HG03469 (cell line): ENCODE results near the gene PRR15L.
A peak's percentile ranks its signal among the peaks of the same experiment; 100 is the strongest.

Experiments used
- ATAC-seq: cut with Tn5 transposase; IDR thresholded peaks from one replicate; pipeline ENCODE4 v1.9.1; 2021; ENCODE audit warnings: mild to moderate bottlenecking, moderate library complexity, moderate number of reproducible peaks; ENCODE audit not compliant: unreplicated experiment

PRR15L gene

GRCh38 chr17:47962901-47963300 lies 5.2 kb upstream of the PRR15L start:
- no peak for ATAC-seq

GRCh38 chr17:47961406-47961805 lies 3.7 kb upstream of the PRR15L start:
- no peak for ATAC-seq

GRCh38 chr17:47959825-47960655 lies 2.4 kb upstream of the PRR15L start:
- no peak for ATAC-seq

- ATAC-seq: no peak
Measured at GRCh38 chr17:47956791-47957590, 692 bp downstream of the PRR15L start.

GRCh38 chr17:47955497-47956461 lies 1.9 kb downstream of the PRR15L start:
- ATAC-seq: no peak

- no peak for ATAC-seq
Measured at GRCh38 chr17:47953909-47954308, 3.8 kb downstream of the PRR15L start.

- ATAC-seq: no peak
Measured at GRCh38 chr17:47952171-47953021, 5.3 kb downstream of the PRR15L start.

- ATAC-seq: no peak
Measured at GRCh38 chr17:47950448-47950847, 7.2 kb downstream of the PRR15L start.

- ATAC-seq: no peak
Measured at GRCh38 chr17:47949946-47950345, 7.7 kb downstream of the PRR15L start.

GRCh38 chr17:47949197-47949759 lies 8.4 kb downstream of the PRR15L start:
- ATAC-seq: no peak

- no peak for ATAC-seq
Measured at GRCh38 chr17:47948706-47949196, 8.9 kb downstream of the PRR15L start.

- peak; percentile 45 for ATAC-seq
Measured at GRCh38 chr17:47946929-47947397, 10.7 kb downstream of the PRR15L start.

- ATAC-seq: no peak
Measured at GRCh38 chr17:47946516-47946915, 11.2 kb downstream of the PRR15L start.

GRCh38 chr17:47945529-47946508 lies 11.9 kb downstream of the PRR15L start:
- no peak for ATAC-seq

- ATAC-seq: no peak
Measured at GRCh38 chr17:47945080-47945479, 12.6 kb downstream of the PRR15L start.

GRCh38 chr17:47942568-47942967 lies 15.1 kb downstream of the PRR15L start:
- ATAC-seq: no peak

GRCh38 chr17:47942096-47942510 lies 15.6 kb downstream of the PRR15L start:
- ATAC-seq: no peak
